NCI-H1436 (cell line): ENCODE data around the gene TMEM229B.
"Not testable (repeated sequence)": the region's sequence is repeated elsewhere in the genome, so short reads cannot be mapped to it uniquely, and the experiment has no call there.

Experiments
- DNase-seq: peaks from one replicate; lab custom pipeline; 2025; lab: John Stamatoyannopoulos, UW

TMEM229B gene

DNA sequence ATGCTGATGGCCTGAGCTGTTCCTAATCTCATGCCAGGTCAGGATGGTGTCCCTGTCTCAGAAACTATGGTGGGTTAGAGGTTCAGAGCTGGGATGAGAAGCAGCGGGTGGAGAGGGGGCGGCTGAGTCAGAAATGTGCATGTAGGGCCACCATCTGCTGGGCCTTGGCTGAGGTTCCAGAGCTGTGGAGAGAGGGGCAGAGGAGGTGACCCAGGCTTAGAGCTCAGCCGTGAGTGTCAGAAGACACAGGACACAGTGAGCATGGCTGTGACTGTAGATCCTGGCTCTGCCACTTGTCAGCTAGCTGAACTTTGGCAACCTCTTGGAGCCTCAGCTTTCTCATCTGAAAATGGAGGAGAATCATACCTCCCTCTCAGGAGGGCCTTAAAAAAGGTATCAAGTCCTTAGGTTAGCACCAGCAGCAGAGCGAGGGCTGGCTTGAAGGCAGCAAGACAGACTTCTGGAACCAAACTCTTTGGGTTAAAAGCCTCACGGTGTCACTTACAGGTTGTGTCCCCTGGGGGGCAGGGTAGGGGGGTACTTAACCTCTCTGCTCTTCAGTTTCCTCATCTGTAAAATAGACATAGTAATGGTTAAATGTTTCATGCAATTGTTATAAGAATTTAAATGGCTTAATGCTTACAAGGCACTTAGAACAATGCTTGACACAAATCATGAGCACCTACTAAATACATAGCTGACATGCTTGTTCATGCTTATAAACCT, 34.8 kb downstream of the TMEM229B start:
- DNase-seq = no peak

DNA sequence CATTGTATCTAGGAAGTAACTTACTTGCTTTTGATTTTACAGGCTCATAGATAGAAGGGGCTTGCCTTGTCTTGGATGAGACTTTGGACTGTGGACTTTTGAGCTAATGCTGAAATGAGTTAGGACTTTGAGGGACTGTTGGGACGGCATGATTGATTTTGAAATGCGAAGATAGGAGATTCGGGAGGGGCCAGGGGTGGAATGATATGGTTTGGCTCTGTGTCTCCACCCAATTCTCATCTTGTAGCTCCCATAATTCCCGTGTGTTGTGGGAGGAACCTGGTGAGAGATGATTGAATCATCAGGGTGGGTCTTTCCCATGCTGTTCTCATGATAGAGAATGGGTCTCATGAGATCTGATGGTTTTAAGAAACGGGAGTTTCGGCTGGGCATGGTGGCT, 36.9 kb downstream of the TMEM229B start:
- DNase-seq = not testable (repeated sequence)

DNA sequence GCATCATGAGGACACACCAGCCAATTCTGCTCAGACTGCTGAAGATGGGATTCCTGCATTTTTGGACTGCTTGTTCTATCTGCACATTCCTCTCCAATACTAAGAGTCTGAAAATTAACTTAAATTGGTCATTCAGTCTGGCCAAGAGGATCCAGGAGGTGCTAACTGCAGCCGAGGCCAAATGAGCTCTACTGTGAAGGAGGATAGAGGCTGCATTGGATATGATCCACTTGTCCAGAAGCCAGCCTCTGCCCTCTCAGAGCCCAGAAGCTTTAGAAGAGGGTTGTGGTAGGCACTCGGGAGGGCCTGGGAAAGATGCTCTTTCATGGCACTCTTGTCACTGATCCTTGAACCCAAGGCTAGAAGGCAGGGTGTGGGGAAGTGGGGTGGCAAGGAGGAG, 39.4 kb downstream of the TMEM229B start:
- no peak for DNase-seq

DNA sequence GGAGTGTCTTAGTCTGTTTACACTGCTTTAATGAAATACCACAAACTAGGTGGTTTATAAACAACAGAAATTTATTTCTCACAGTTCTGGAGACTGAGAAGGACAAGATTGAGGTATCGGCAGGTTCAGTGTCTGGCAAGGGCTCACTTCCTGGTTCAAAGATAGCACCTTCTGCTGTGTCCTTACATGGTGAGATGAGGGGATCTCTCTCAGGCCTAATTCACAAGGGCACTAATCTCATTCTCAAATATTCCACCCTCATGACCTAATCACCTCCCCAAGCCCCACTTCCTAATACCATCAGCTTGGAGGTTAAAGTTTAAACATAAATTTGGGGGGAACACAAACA, 41.5 kb downstream of the TMEM229B start:
- DNase-seq = no peak

DNA sequence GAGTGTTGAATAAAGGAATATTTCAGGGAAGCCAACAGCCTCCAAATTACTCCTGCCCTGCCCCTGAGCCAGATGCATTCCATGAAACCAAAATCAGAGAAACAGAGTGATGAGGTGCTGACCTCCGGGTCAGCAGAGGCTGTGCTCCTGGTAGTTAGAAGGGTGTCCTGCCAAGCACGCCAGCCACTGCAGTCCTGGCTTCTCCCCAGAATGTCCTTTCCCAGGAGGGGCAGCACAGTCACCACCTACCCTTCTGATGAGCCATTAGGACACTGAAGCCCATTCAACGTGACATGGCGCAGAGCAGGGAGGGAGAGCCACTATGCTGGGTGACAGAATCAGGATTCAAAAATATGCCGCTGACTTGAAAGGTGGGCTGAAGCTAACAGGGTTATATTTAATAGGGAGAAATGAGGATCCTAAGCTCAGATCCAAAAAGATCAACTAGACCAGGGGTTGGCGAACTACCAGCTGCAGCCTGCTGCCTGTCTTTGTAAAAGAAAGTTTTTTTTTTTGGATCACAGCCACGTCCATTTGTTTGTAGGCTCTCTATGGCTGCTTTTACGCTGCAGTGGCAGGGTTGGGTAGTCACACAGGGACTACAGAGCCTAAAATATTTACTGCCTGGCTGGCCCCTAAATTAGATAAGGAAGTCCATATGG, 42.0 kb downstream of the TMEM229B start:
- no peak for DNase-seq

DNA sequence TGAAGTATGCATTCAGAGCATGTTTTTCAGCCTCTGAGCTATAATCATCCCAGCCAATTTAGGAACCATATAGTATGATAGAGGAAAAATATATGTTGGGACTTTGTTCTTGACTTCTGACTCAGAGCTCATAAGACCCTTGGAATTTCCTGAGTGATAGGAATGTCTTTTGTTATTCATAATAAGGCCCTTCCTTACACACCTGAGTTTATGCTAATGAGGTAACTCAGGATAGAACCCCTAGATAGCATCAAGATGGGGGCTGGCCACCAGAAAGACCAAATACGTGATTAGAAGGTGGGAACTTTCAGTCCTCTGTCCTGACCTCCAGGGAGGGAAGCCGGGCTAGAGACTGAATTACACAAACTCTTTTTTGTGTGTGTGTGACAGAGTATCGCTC, 44.1 kb downstream of the TMEM229B start:
- no peak for DNase-seq

DNA sequence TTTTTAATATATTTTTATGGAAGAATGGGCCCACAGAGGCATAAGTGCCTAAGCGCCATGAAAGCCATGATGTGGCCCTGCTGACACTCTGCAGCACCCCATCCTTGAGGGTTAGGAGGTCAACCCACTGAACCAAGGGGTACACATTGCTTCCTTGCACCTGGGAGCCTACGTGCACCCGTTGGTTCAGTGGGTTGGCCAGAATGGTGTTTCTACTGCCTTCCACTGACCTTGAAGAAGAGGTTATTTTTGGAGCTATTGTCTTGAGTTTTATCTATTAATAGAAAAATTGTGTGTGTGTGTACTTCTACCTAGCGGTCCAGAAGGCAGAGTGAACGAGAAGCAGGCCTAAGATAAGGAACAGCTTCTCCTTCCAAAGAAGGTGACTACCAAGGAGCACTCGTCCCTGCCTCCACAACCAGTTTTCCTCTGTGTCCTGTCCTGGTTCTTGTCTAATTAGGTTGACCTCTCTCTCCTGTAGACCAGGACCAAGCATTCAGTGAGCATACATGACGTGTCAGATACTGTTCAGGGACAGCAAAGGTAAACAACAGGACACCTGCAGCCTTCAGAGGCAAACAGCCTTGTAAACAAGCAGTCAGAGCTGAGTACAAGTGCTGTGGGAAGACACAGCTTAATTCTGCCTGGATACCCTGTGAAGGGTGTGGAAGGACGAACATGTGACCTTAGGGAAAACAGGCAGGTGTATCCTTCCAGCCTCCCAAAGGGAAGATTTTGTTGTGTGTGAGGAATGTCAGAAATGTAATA, 46.2 kb downstream of the TMEM229B start:
- DNase-seq = no peak

DNA sequence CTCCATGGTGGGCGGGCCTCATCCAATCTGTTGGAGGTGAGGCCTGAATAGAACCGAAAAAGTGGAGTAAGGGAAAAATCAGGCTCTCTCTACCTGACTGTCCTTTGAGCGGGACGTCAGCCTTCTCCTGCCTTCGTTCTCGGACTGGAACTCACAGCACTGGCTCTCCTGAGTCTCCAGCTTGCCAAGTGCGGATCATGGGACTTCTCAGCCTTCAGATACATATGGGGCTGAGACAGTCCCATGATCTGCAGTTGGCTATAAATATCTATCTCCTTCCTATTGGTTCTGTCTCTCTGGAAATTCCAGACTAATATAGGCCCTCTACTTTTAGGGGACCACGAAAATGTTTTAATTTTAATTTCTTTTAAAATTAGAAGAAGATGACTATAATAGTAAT, 46.8 kb downstream of the TMEM229B start:
- no peak for DNase-seq

DNA sequence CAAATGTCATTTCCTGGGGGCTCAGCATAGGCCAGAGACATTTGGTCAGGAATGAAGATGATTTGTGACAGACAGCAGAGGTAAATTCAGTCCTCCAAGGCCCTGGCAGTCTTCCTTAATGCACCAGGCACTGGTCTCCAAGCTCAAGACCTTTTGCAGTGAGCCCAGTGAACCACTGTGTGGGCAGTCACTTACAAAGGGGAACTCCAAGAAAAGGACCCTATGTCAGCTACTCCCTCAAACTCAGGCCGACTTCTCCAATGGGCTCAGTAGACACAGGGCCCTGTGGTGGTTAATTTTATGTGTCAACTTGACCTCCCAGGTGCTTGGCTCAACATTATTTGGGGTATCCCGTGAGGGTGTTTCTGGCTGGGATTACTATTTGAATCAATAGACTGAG, 47.3 kb downstream of the TMEM229B start:
- DNase-seq = no peak

DNA sequence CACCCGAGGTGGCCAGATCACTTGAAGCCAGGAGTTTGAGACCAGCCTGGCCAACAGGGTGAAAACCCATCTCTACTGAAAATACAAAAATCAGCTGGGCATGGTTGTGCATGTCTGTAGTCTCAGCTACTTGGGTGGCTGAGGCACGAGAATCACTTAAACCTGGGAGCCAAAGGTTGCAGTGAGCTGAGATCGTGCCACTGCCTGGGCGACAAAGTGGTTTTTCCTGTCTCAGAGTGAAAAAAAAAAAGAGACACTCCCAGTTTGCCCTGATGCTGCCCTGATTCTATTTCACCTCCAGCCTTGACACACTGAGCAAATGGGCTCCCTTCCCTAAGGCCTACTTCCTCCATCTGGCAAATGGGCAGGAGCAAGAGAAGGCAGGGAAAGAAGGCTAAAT, 48.0 kb downstream of the TMEM229B start:
- DNase-seq = no peak

DNA sequence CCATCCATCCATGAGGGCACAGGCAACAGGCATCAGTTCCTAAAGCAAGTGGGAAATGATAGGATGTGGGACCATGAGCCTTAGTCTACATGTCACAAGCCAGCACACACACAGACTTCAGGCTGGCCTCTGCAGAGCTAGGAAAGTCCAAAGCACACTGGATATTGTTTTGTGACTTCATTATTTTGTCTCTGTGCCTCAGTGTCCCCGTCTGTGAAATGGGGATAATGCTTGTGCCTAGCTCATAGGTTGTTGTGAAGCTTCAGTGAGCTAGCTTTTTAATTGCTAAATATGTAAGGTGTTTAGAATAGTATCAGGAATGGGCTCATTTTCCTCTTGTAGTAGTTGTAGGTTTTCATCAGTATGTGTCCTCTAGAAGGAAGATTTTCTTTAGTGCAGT, 49.6 kb downstream of the TMEM229B start:
- no peak for DNase-seq

DNA sequence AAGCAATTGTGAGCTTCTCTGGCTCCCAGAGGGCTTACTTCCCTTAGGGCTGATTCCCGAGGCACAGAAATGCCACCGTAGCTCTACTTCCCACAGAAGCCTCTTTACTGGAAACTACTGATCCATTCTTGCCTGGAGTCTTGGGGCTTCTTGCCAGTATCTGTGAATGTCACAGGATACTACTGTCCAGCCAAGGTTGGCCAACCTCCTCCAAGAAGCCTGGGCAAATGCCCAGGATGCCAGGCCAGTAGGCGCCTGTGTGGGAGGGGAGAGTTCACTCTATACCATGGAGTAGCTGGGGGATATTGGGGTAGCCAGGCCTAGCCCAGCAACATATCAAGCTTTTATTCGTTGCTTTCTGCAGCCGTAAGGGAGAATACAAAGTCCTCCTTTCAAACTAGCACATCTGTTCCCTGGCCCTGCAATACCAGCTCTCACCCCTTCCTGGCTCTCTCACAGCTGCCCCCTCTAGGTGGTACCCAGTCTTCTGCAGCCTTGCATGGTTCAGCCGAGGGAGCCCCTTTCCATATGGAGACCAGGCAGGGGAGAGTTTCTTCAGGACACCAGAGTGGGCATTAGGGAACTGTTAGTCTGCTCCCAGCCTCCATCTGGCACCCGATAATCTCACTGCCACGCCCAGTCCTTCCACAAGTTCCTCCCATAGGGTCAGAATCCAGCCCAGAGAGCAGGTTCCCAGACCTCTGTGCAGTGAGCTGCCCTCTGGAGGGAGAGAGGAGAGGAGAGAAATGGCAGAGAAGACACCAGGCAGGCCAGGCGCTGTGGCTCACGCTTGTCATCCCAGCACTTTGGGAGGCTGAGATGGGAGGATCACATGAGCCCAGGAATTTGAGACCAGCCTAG, 52.3 kb downstream of the TMEM229B start:
- no peak for DNase-seq

DNA sequence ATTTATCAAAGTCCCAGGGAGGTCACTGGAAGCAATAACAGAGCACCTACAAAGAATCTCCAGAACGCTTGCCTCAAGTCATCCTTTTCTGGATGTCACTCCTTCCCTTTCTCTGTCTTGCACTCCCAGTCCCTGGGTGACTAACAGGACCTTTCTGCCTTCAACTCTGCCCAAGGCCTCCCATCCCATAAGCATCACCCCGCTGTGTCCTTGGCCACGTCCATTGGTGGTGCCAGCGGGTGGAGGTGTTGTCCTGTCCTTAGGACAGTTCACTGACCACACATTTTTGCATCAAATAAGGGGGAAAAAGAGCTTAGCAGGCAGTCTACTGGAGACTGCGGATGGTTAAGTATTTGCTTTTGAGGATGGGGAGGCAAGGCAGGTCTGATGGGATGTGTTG, 52.9 kb downstream of the TMEM229B start:
- no peak for DNase-seq

DNA sequence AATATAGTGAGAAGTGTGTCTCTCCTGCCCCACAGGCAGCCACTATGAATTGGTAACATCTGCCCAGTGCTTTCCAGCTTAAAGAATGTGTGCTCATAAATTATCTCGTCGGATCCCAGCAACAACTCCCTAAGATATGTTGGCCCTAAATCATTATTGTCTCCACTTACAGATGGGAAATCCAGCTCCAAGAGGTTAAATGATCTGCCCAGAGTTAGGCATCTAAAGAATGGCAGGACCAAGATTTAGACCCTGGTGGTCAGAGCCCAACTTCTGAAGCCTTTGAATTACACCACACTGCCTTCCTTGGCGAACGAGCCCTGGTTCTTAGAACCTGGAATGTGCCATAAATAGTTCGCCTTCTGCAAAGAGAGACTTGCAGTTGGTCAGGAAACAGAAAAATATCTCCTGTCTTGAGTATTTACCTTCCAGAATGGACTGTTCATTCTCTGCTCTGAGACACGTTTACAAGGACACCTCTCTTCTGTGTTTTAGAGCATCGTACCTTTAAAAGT, 56.4 kb downstream of the TMEM229B start:
- DNase-seq = no peak

DNA sequence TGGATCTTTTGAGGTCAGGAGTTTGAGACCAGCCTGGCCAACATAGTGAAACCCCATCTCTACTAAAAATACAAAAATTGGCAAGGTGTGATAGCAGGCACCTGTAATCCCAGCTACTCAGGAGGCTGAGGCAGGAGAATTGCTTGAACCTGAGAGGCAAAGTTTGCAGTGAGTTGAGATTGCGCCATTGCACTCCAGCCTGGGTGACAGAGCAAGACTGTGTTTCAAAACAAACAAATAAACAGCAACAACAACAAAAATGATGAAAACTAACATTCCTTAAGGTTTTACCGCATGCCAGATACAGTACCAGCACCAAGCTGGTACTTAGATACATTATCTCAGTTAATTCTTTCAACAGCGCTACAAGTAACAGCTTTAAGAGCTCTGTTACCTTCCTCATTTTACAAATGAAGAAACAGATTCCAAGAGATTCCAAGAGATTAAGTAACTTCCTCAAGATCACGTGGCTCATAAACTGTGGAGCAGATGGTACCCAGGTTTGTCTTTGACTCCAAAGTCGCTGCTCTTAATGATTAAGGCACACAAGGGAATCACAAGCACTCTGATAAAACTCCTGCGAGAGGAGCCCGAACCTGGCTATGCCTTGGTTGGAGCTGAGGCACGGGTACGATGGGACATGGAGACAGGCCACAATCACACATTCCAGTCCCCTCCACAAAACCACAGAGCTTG, 58.9 kb downstream of the TMEM229B start:
- no peak for DNase-seq

DNA sequence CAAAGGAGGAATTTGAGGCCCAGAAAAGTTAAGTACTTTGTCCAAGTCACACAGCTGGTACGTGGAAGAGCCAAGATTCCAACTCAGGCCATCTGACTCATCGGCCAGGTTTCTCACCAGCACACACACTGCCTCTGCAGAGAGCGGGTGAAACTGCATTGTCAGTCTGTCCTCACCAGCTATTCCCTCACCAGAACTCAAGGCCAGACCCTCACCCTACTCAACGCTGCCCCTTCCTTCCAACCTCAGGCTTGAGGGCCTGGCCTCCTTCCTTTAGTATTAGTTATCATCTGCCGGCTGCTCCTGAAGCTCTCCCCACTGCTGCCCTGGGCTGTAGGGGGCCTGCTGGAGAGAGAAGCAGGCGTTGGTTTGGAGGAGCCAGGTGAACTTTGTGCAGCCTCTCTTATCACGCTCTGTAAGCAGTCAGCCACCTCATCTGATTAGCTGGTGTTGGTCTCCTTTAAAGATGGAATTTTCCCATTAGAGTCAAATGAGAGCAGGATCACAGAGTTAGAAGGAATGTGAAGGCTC, 60.0 kb downstream of the TMEM229B start:
- no peak for DNase-seq

DNA sequence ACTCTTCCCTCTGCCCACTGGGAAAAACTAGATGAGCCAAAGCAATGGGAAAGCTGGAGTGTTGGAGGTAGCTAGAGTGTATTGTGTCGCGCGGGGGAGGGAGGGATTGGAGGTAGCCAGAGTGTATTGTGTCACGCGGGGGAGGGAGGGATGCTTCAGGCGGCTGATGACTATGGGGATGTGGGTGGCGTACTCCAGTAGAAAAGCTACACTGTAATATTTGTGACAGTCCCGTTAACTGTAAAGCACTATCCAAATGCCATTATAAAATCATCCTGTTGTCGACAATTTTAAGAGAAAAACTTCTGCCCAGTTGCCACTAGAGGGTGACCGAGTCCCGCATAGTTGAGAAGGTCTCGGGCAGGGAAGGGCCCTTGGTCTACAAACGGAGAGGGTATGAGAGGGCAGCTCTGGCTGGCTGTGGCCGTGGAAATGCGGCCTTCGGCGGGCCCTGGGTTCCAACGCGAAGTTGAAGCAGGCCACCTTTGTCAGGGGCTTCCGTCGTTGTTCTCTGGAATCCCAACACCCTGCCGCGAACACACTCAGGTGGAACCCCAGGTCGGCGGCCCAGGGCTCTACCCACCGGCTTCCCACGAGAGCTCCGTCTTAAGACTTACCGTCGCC, 61.4 kb downstream of the TMEM229B start:
- peak; percentile 70 for DNase-seq

DNA sequence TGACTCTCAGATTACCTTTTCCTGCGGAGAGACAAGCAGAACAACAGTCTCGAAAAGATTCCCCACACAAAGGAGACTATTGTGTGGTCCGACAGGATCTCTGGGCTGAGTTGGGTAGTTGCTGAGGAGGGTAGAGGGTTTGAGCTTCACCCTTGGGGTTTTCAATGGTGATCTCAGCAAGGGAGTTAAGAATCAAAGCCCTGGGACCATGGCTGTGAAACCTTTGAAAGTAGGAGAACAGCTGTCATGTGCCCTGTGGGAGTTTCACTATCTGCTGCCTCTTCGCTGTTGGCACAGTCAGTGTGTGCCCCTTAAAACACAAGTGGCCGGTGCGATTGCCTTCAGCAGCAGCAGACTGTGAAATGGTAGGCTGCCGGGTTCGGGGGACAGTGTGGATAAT, 62.4 kb downstream of the TMEM229B start:
- no peak for DNase-seq

DNA sequence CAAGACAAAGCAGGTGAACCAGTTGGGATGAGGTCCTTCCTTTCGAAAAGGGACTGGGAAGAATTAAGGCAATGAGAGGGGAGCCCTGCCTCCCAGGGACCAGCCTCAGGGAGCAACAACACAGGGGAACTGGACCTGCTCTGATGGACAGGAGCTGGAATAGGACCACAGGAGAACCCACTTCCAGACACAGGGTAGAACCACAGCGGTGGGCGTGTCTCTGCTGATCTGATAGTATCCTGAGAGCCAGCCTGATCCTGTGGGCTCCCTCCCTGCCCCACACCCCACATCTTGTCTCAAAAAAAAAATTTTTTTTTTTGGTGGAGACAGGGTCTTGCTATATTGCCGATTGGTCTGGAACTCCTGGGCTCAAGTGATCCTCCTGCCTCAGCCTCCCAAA, 62.9 kb downstream of the TMEM229B start:
- no peak for DNase-seq

DNA sequence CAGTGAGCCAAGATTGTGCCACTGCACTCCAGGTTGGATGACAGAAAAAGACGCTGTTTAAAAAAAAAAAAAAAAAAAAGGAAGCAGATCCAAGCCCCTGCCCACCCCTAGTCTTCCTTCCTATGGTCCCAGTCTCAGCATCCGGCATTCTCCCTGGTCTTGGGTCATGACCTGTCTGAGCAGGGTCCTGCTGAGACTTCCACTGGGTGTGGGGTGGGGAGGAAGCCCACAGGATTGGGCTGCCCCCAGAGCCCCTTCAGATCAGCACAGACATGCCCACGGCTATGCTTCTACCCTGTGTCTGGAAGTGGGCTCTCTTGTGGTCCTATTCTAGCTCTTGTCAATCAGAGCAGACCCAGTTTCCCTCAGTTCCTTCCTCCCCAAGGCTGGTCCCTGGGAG, 64.0 kb downstream of the TMEM229B start:
- DNase-seq = no peak

DNA sequence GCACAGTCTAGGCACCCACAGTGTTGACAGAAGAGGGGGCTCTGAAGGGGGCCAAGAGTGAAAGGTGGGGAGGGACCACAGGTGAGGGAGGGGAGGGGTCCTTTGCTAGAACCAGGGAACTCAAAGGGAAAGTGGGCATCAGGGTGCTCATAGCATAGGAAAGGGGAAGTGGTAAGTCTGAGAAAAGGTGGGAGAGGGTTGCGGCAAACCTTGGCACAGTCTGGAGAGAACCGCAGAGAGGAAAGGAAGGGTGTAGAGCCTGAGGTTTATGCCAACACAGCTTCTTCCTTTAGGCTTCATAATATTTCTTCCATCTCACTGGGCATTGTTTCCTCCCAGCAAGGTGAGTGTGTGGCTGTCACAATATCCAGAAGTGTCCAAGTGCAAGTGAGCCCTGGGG, 65.1 kb downstream of the TMEM229B start:
- DNase-seq = no peak
